ENCODE measurements around the gene KLK4. TPM values are rescaled to one million over a fixed set of nuclear protein-coding genes. Genes with fewer than 3 reads are reported as not detected.

KLK4 gene
- total and polyA plus RNA-seq, 9 of the 15 experiments (the other 6 are each of a cell fraction or from before 2014, with no cell fraction given), result not detected

DNA sequence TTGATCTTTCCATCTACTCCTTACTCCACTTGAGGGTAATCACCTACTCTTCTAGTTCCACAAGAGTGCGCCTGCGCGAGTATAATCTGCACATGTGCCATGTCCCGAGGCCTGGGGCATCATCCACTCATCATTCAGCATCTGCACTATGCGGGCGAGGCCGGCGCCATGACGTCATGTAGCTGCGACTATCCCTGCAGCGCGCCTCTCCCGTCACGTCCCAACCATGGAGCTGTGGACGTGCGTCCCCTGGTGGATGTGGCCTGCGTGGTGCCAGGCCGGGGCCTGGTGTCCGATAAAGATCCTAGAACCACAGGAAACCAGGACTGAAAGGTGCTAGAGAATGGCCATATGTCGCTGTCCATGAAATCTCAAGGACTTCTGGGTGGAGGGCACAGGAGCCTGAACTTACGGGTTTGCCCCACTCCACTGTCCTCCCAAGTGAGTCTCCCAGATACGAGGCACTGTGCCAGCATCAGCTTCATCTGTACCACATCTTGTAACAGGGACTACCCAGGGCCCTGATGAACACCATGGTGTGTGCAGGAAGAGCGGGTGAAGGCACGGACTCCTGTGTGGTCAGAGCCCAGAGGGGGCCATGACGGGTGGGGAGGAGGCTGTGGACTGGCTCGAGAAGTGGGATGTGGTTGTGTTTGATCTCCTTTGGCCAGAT, 40.6 kb downstream of the KLK4 start:
- Histone ChIP-seq H4K20me1 (replicated peaks; ENCODE audit: control insufficient read depth, insufficient read depth, low read length) (no peaks in the 10 kb centered on the region), H2AFZ (ENCODE audit: low read depth, low read length) (peak overlapping the region; percentile 97), H3K4me3 (no peak overlapping the region), H3K9me1 (ENCODE audit: control insufficient read depth, insufficient read depth, low read length) (no peaks in the 10 kb centered on the region), H3K9me3 (replicated peaks; ENCODE audit: control insufficient read depth, insufficient read depth, low read depth, low read length) (0 out of 2 replicates have a peak, but pooled peaks cover 4% of the 10 kb centered on the region), H3K36me3 (ENCODE audit: control insufficient read depth, insufficient read depth, low read length) (no peaks in the 10 kb centered on the region), H3K4me1 (replicated peaks in 1 of 2; ENCODE audit: control insufficient read depth in 2 of 2, insufficient read depth in 2 of 2, low read length in 2 of 2) (peaks cover 4 to 7% of the 10 kb centered on the region in 2 experiments; a peak in 4 of 5 replicates), H3K9ac (ENCODE audit: insufficient read depth in 1 of 2, low read depth in 2 of 2, low read length in 2 of 2) (peak overlapping the region in 1 of 2 experiments; percentile 28; a peak in 1 of 4 replicates), H3K79me2 (ENCODE audit: control insufficient read depth, insufficient read depth, low read length) (no peaks in the 10 kb centered on the region), H3K27ac (ENCODE audit: extremely low read depth, low read depth, low read length) (no peak overlapping the region; the same call in 2 of the 3 replicates), H3K4me2 (ENCODE audit: insufficient read depth, low read length) (peak overlapping the region; percentile 73), H3K27me3 (ENCODE audit: control insufficient read depth in 2 of 2, insufficient read depth in 2 of 2, low read length in 2 of 2) (peaks cover 13 to 30% of the 10 kb centered on the region in 2 experiments; a peak in 3 of 5 replicates)
- in situ Hi-C loops (cut with MboI), result loop anchor here (5.0 kb wide), 1 partner anchor 78 kb away; the partner anchor contains the start of gene ACP4
- ATAC-seq (peak; percentile 99), DNase-seq (ENCODE audit: extremely low read depth in 1 of 4, low spot score in 3 of 4) (peak; percentile 93 to 94 (median 94)), FAIRE-seq (peak; percentile 98)
- WGBS (ENCODE audit: insufficient coverage, low coverage, missing lambda C conversion rate), result 22% methylated on average over 26 of the region's 26 CpGs
- no TSS peak for BruUV-seq (replicated peaks)
- ChIA-PET POLR2A (interaction anchor here (0.5 to 1.3 kb wide), 6 partner anchors 10 to 75 kb away, joined by 3 to 8 read pairs (median 4); no protein-coding TSS in a partner anchor), CTCF (ENCODE audit: low intra/inter-chr PET ratio) (interaction anchor here (0.7 to 0.9 kb wide), 2 partner anchors 76 to 87 kb away, joined by 3 read pairs; no protein-coding TSS in a partner anchor)
- intact Hi-C loops (cut with micrococcal nuclease), result loop anchor here (1.0 to 5.0 kb wide), 3 partner anchors 52 to 166 kb away; no protein-coding TSS in a partner anchor
- TF ChIP-seq, protein P1, sequence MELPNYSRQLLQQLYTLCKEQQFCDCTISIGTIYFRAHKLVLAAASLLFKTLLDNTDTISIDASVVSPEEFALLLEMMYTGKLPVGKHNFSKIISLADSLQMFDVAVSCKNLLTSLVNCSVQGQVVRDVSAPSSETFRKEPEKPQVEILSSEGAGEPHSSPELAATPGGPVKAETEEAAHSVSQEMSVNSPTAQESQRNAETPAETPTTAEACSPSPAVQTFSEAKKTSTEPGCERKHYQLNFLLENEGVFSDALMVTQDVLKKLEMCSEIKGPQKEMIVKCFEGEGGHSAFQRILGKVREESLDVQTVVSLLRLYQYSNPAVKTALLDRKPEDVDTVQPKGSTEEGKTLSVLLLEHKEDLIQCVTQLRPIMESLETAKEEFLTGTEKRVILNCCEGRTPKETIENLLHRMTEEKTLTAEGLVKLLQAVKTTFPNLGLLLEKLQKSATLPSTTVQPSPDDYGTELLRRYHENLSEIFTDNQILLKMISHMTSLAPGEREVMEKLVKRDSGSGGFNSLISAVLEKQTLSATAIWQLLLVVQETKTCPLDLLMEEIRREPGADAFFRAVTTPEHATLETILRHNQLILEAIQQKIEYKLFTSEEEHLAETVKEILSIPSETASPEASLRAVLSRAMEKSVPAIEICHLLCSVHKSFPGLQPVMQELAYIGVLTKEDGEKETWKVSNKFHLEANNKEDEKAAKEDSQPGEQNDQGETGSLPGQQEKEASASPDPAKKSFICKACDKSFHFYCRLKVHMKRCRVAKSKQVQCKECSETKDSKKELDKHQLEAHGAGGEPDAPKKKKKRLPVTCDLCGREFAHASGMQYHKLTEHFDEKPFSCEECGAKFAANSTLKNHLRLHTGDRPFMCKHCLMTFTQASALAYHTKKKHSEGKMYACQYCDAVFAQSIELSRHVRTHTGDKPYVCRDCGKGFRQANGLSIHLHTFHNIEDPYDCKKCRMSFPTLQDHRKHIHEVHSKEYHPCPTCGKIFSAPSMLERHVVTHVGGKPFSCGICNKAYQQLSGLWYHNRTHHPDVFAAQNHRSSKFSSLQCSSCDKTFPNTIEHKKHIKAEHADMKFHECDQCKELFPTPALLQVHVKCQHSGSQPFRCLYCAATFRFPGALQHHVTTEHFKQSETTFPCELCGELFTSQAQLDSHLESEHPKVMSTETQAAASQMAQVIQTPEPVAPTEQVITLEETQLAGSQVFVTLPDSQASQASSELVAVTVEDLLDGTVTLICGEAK (IDR thresholded peaks at IDR 0.05), result peak; percentile 30; the same call in 1 of the 2 replicates
- TF ChIP-seq, protein P1 (CRISPR knock-in tag; IDR thresholded peaks at IDR 0.05), result no peak
- TF ChIP-seq HDAC3 (IDR thresholded peaks at IDR 0.05; ENCODE audit: borderline replicate concordance, partially characterized antibody) (no peak), SLC30A9 (CRISPR knock-in tag; IDR thresholded peaks at IDR 0.05) (no peak), GATA2 (CRISPR knock-in tag; IDR thresholded peaks at IDR 0.05) (peak; percentile 64), PURB (CRISPR knock-in tag; IDR thresholded peaks at IDR 0.05; ENCODE audit: low read depth) (no peak), ZNF79 (CRISPR knock-in tag; IDR thresholded peaks at IDR 0.05; ENCODE audit: low read depth) (no peak)
- TF ChIP-seq, protein P2, sequence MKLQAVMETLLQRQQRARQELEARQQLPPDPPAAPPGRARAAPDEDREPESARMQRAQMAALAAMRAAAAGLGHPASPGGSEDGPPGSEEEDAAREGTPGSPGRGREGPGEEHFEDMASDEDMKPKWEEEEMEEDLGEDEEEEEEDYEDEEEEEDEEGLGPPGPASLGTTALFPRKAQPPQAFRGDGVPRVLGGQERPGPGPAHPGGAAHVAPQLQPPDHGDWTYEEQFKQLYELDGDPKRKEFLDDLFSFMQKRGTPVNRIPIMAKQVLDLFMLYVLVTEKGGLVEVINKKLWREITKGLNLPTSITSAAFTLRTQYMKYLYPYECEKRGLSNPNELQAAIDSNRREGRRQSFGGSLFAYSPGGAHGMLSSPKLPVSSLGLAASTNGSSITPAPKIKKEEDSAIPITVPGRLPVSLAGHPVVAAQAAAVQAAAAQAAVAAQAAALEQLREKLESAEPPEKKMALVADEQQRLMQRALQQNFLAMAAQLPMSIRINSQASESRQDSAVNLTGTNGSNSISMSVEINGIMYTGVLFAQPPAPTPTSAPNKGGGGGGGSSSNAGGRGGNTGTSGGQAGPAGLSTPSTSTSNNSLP (IDR thresholded peaks at IDR 0.05; ENCODE audit: borderline replicate concordance, low read depth, low read length), result peak; percentile 25; the same call in 1 of the 2 replicates

Data from K562 (cell line).